GM19467 (cell line): ENCODE results near the gene ISCU.
A peak's percentile ranks its signal among the peaks of the same experiment; 100 is the strongest.

ENCODE experiments used
- ATAC-seq: cut with Tn5 transposase; IDR thresholded peaks from one replicate; pipeline ENCODE4 v1.9.1; 2021; ENCODE audit warnings: mild to moderate bottlenecking, moderate library complexity; ENCODE audit not compliant: unreplicated experiment

The ISCU gene

GRCh38 chr12:108562348-108563135 lies at the start of gene ISCU:
ISCU (plus strand) TSS chr12:108562596; CDS start chr12:108562623, 27 bp downstream.
- ATAC-seq = peak; percentile 46

GRCh38 chr12:108514468-108514972 lies 47.9 kb upstream of the ISCU start:
- peak; percentile 2 for ATAC-seq

- ATAC-seq = peak; percentile 85
Measured at GRCh38 chr12:108514973-108515814, 47.2 kb upstream of the ISCU start, which contains the start of gene FICD. FICD (plus strand) TSS chr12:108515277; CDS start chr12:108516973, 1,696 bp downstream.

GRCh38 chr12:108515916-108516315 lies 46.5 kb upstream of the ISCU start:
- ATAC-seq = no peak

- ATAC-seq = no peak
Measured at GRCh38 chr12:108516511-108517275, 45.7 kb upstream of the ISCU start.

GRCh38 chr12:108517288-108518100 lies 44.9 kb upstream of the ISCU start:
- ATAC-seq = no peak

- ATAC-seq = no peak
Measured at GRCh38 chr12:108518101-108518715, 44.2 kb upstream of the ISCU start.

GRCh38 chr12:108518716-108519496 lies 43.5 kb upstream of the ISCU start:
- ATAC-seq = no peak

GRCh38 chr12:108519558-108519957 lies 42.8 kb upstream of the ISCU start:
- no peak for ATAC-seq

- ATAC-seq = no peak
Measured at GRCh38 chr12:108523365-108523764, 39.0 kb upstream of the ISCU start.

- no peak for ATAC-seq
Measured at GRCh38 chr12:108525681-108526080, 36.7 kb upstream of the ISCU start.

- ATAC-seq = no peak
Measured at GRCh38 chr12:108526482-108527165, 35.8 kb upstream of the ISCU start.

- ATAC-seq = no peak
Measured at GRCh38 chr12:108527166-108527496, 35.3 kb upstream of the ISCU start.

- no peak for ATAC-seq
Measured at GRCh38 chr12:108530161-108530560, 32.2 kb upstream of the ISCU start.

- no peak for ATAC-seq
Measured at GRCh38 chr12:108531929-108532848, 30.2 kb upstream of the ISCU start.

- no peak for ATAC-seq
Measured at GRCh38 chr12:108538146-108538545, 24.2 kb upstream of the ISCU start.

GRCh38 chr12:108538616-108539195 lies 23.7 kb upstream of the ISCU start:
- no peak for ATAC-seq
